ENCODE data around the gene FUT2.
"Not testable (repeated sequence)": the region's sequence is repeated elsewhere in the genome, so short reads cannot be mapped to it uniquely, and the experiment has no call there.

The FUT2 gene

DNA sequence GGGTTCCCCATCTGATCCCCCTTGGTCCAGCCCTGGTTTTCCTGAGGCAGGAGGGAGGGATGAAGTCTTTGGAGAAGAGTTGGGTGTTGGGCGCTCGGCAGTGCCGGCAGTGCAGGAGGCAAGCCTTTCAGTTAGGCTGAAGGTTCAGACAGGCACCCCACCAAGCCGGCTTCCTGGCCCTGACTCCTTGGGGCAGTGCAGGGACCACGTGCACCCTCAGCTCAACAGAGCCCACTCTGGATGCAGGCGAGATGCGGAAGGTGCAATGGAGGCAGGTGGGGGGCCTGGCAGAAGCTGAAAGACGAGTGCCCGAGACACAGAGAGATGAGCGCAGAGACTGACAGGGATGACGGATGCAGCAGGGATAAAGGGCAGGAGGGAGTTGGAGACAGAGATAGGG is 12.7 kb downstream of the FUT2 start:
- no peak for DNase-seq

DNA sequence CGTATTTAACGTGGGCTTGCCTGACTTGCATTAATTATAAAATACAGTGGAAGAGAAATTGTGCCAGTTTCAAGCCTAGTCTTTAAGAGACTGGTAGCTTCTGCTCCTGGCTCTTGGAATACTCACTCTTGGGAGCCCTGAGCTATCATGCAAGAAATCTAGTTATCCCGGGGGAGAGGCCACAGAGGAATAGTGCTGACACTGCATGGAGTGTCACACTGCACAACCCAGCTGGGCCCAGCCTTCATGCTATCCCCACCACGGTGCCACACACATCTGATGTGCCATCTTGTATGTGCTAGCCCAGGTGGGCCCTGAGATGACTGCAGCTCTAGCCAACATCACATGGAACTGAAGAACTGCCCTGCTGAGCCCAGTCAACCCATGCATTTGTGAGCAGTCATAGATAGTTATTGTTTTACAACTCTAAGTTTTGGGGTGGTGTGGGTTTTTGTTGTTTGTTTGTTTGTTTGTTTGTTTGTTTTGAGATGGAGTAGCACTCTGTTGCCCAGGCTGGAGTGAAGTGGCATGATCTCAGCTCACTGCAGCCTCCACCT is 15.4 kb downstream of the FUT2 start:
- DNase-seq: no peak

GRCh38 chr19:48713041-48713863 is 17.5 kb downstream of the FUT2 start:
- peak; percentile 30 for DNase-seq

- DNase-seq: peak; percentile 100
Observed at GRCh38 chr19:48713864-48714755, 18.3 kb downstream of the FUT2 start.

DNA sequence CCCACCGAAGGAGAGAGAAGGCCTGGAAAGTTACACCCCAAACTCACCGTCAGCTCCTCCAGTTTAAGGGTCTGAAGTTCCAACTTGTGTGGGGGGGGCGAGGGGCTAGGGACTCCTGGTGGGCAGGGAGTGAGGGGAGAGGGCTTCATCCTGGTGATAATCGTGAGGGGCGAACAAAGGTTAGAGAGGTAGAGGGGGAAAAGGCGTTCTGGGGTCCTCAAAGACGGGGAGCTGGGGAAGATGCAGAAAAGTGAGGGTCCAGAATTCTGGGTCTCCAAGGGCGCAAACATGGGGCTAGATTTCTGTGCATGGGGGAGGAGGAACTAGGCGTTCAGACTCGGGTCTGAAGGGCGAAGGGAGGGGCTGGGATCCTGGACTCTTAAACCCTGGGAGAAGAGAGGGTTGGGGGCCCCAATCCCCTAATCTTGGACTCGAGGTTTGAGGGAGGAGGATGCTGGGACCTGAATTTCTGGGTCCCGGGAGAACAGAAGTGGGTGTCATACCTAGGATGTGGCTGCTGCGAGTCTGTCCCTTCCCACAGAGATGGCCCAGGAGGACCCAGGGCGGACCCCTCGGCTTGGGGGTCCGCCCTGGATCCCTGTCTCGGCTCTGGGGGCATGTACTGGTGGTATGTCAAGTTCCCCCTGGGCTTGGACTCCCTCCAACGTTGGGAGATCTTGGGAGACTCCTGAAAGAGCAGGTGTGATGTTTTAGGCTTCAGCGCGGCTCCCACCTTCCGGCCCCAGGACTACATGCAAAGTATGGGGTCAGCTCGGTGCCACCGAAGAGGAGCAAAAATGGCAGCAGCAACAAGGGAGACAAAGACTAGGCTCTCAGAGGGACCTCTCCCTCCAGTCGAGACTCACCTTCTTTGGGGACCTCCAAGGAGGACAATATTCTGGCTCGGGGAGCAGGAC is 19.2 kb downstream of the FUT2 start:
- DNase-seq: peak; percentile 49

DNA sequence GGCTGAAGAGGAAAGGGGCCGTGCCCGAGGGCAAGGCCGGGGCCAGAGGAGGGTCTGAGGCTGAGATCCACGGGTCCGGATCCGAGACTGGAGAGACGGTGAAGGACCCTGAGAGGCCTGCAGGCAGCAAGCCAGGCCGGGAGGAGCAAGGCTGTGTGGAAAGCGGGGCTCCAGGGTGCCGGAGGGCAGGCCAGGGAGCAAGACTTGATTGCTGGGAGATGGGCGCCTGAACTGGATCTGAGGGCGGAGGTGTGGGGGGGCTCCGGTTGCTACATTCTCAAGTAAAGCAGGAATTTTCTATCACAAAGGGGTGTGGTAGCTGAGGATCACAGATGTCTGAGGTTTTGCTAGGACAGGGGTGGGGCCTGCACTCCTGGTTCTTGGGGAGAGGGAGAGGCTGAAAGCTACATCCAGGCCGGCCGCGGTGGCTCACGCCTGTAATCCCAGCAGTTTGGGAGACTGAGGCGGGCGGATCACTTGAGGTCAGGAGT is 20.0 kb downstream of the FUT2 start:
- peak; percentile 54 for DNase-seq

- peak; percentile 94 for DNase-seq
Observed at GRCh38 chr19:48716562-48717291, 21.0 kb downstream of the FUT2 start.

DNA sequence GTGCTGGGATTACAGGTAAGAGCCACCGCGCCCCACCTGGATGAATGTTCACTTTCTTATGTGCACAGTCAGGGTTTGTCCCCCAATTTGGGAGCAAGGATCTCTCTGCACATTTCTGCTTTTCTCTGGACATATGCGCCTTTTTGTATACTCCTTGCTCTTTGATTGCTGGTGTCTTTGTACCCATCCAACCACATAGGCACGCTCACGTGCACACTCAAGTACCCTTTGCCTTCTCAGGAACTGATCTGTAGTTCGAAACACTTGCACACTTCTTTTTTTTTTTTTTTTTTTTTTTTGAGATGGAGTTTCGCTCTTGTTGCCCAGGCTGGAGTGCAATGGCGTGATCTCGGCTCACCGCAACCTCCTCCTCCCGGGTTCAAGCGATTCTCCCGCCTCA is 22.3 kb downstream of the FUT2 start:
- DNase-seq: not testable (repeated sequence)

- peak; percentile 47 for DNase-seq
Observed at GRCh38 chr19:48718711-48719231, 23.0 kb downstream of the FUT2 start.

GRCh38 chr19:48719263-48720171 is 23.7 kb downstream of the FUT2 start, which contains the start of gene MAMSTR:
TSS of gene MAMSTR (minus strand) at chr19:48719725. CDS start at chr19:48719031, 694 bp downstream.
- DNase-seq: peak; percentile 84

DNA sequence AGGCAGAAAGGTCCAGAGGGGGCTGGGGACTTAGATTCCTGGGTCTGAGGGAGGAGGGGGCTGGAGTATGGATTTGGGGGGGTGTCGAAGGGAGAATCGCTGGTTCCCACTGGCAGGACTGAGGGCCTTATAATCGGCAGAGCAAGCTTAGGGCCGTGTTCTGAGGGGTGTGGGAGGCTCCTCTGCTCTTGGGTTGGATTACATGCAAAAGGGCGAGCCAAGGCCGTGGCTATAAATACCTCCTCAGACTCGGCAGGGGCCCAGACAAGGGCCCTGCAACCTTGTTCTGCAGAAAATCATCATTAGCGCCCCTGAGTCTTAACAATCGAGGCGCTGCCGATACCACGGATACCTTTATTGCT is 24.5 kb downstream of the FUT2 start:
- DNase-seq: no peak

GRCh38 chr19:48720613-48721296 is 25.0 kb downstream of the FUT2 start:
- DNase-seq: peak; percentile 99

DNA sequence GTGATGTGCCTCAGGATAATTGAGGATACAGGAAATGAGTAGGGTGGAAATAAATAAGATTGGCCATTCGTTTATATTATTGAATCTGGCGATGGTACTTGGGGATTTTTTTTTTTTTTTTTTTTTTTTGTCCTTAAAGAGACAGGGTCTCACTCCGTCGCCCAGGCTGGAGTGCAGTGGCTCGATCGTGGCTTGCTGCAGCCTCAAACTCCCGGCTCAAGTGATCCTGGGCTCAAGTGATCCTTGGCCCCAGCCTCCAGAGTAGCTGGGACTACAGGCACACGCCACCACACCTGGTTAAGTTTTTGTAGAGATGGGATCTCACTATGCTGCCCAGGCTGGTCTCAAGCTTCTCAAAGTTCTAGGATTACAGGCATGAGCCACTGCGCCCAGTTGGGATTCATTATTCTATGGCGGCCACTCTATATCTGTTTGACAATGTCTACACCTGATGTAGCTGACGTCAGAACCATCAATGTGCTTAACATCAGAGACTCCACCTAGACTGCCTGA is 26.5 kb downstream of the FUT2 start:
- DNase-seq: no peak

DNA sequence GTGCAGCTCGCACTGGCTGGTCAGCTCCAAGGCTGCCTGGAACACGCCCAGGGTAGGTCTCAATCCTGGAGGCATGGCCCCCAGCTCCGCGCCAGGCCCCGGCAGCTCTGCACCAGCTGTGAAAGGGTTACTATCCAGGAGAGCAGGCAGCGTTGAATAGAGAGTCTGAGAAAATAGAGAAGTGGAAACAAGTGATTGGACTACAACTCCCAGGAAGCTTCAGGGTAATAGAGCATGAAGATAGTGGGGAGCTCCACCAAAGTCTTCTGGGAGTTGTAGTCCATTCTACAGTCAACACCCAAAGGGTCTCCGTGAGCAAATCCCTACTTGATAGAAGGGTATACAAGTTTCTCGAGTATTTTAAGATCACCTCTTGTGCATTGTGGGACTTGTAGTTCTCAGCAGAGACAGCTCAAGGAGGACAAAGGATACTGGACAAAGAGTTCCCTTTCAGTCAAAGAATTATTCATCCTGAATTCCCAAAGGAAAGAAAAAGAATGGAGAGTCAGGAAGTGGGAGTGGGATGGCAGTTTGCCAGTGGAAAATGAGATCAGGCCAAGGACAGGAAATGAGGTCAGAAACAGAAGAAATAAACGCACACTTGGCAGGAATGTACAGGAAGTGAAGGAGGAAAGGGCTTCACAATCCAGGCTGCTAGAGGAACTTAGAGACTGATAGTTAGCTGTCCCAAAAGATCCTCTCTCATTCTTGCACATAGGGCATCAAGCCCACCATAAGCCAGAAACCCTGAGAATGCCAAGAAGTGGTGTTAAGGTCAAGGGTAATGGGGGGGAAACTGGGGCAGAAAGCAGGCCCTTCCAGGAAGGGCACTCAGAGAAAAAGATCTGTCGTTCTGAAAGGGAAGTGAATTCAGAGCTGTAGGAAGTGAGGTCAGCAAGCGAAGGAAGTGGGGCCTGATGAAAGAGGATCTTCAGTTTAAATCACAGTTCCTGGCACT is 29.3 kb downstream of the FUT2 start:
- peak; percentile 90 for DNase-seq

DNA sequence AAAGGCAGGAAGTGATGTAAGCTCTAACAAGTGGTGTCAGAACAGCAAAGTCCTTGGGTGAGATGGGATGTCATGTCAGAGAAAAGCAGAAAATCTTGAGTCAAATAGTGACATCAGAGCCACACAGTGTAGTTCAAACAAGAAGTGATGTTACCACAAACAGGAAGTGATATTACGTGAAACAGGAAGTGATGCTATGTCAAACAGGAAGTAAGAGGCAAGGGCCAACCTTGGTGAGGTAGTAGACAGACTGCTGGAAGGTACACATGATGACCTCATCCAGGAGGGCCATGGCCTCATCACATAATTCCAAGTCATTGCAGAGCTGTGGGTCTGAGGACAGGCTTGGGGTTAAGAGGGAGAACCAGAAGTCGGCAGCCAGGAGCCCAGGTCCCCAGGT is 30.8 kb downstream of the FUT2 start:
- no peak for DNase-seq

GRCh38 chr19:48728911-48729664 is 33.3 kb downstream of the FUT2 start:
- no peak for DNase-seq

GRCh38 chr19:48731452-48731851 is 35.7 kb downstream of the FUT2 start:
- DNase-seq: no peak
